Activated T-cell treated with anti-CD3 and anti-CD28 coated beads, Interleukin-2, amount 50 U/mL, for 4 hours (primary cell): ENCODE data around the gene AMMECR1. TPM values are rescaled to one million over a fixed set of nuclear protein-coding genes. Genes with fewer than 3 reads are reported as not detected.

Source experiments
- ATAC-seq, 2 donors: fragments of 200-7000 bp; cut with Tn5 transposase; one replicate each; pipeline ENCODE4 v1.10.0; 2021
- DNase-seq: peaks from one replicate; pipeline ENCODE4 v3.0.0-alpha.2; 2020
- H3K27me3 Mint-ChIP-seq: one replicate; pipeline ENCODE4 v1.8.0; 2021; ENCODE audit warnings: low read depth, mixed read lengths
- H3K36me3 Mint-ChIP-seq: one replicate; pipeline ENCODE4 v1.8.0; 2022; ENCODE audit warnings: mixed read lengths; ENCODE audit not compliant: insufficient read depth
- H3K4me1 Mint-ChIP-seq: one replicate; pipeline ENCODE4 v1.8.0; 2021; ENCODE audit warnings: low read depth, mixed read lengths
- H3K4me3 Mint-ChIP-seq: one replicate; pipeline ENCODE4 v1.8.0; 2021; ENCODE audit warnings: mild to moderate bottlenecking, moderate library complexity, mixed read lengths
- H3K9me3 Mint-ChIP-seq: one replicate; pipeline ENCODE4 v1.8.0; 2021; ENCODE audit warnings: mixed read lengths
- total RNA-seq, 3 donors: library from RNA; stranded (reverse); gene quantifications; one replicate each; pipeline ENCODE4 v1.2.1, GENCODE V29; 2021

Gene AMMECR1
- total RNA-seq, 3 donors from 2014 or later = 12.6 to 13.4 (median 13.2) TPM

- peaks cover 23% of the 10 kb centered on the region for H3K4me1 Mint-ChIP-seq
- H3K4me3 Mint-ChIP-seq = no peak overlapping the region
- H3K36me3 Mint-ChIP-seq = peaks cover 11% of the 10 kb centered on the region
- ATAC-seq (no peak), DNase-seq (no peak)
- H3K9me3 Mint-ChIP-seq = peaks cover 7% of the 10 kb centered on the region
- no peaks in the 10 kb centered on the region for H3K27me3 Mint-ChIP-seq
Measured at GRCh38 chrX:110301194-110301593, 16.7 kb downstream of the AMMECR1 start.

GRCh38 chrX:110294087-110294486 is 23.8 kb downstream of the AMMECR1 start:
- DNase-seq (no peak), ATAC-seq (no peak)
- H3K9me3 Mint-ChIP-seq = peaks cover 12% of the 10 kb centered on the region
- H3K4me1 Mint-ChIP-seq = peaks cover 20% of the 10 kb centered on the region
- H3K36me3 Mint-ChIP-seq = peaks cover 10% of the 10 kb centered on the region
- no peaks in the 10 kb centered on the region for H3K27me3 Mint-ChIP-seq
- H3K4me3 Mint-ChIP-seq = no peak overlapping the region

GRCh38 chrX:110293658-110294057 is 24.2 kb downstream of the AMMECR1 start:
- DNase-seq (no peak), ATAC-seq (peak in 1 of 2 donors; percentile 27)
- no peaks in the 10 kb centered on the region for H3K27me3 Mint-ChIP-seq
- H3K36me3 Mint-ChIP-seq = peaks cover 10% of the 10 kb centered on the region
- peaks cover 25% of the 10 kb centered on the region for H3K4me1 Mint-ChIP-seq
- peaks cover 12% of the 10 kb centered on the region for H3K9me3 Mint-ChIP-seq
- H3K4me3 Mint-ChIP-seq = no peak overlapping the region

DNA sequence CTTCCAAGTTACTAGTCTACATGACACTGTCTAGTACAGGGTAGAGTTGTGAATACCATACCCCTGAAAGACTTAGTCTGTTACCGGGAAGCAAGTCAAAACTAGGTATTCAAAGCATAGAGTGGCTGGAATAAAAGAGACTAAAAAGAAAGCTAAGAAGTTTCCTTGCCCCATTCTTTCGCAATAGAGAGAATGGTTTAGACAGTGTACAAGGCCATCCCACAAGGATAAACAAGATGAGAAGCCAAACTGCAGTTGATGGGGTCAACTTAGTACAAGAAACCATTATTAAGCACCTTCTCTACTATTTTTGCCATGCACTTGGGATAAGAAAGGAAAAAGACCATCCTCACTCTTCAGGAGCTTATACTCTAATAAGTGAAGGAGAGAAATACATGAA is 30.3 kb downstream of the AMMECR1 start:
- no peak for DNase-seq
- Mint-ChIP-seq H3K4me3 (no peak overlapping the region), H3K9me3 (peaks cover 3% of the 10 kb centered on the region), H3K4me1 (peaks cover 27% of the 10 kb centered on the region), H3K27me3 (no peaks in the 10 kb centered on the region), H3K36me3 (peaks cover 6% of the 10 kb centered on the region)
- no peak for ATAC-seq

GRCh38 chrX:110286106-110286505 is 31.8 kb downstream of the AMMECR1 start:
- Mint-ChIP-seq H3K9me3 (no peaks in the 10 kb centered on the region), H3K4me1 (peaks cover 31% of the 10 kb centered on the region), H3K36me3 (peaks cover 4% of the 10 kb centered on the region), H3K27me3 (no peaks in the 10 kb centered on the region), H3K4me3 (no peak overlapping the region)
- DNase-seq (no peak), ATAC-seq (peak in 1 of 2 donors; percentile 38)

- H3K27me3 Mint-ChIP-seq = no peaks in the 10 kb centered on the region
- peaks cover 4% of the 10 kb centered on the region for H3K36me3 Mint-ChIP-seq
- peaks cover 22% of the 10 kb centered on the region for H3K4me1 Mint-ChIP-seq
- no peak overlapping the region for H3K4me3 Mint-ChIP-seq
- ATAC-seq (no peak), DNase-seq (no peak)
- H3K9me3 Mint-ChIP-seq = no peaks in the 10 kb centered on the region
Measured at GRCh38 chrX:110284159-110284558, 33.7 kb downstream of the AMMECR1 start.

DNA sequence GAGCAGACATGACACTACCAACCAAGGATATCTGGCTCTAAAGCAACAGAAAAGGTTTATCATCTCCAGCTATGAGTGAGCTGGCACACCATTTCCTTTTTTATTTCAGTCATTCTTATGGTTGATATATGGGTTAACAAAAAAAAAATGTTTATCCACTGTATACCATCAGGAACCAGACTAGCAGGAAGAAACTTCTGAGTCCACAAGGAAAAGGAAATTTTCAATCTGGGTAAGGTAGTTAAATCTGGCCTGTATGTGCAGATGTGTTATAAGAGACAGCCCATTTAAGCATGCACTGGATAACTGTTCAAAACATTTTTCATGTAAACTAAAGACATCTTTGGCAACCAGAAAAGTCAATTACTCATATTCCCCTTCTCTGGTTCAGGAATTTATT is 35.0 kb downstream of the AMMECR1 start:
- no peaks in the 10 kb centered on the region for H3K9me3 Mint-ChIP-seq
- H3K27me3 Mint-ChIP-seq = no peaks in the 10 kb centered on the region
- DNase-seq (no peak), ATAC-seq (no peak)
- peaks cover 24% of the 10 kb centered on the region for H3K4me1 Mint-ChIP-seq
- H3K36me3 Mint-ChIP-seq = peaks cover 4% of the 10 kb centered on the region
- H3K4me3 Mint-ChIP-seq = no peak overlapping the region

GRCh38 chrX:110281377-110281776 is 36.5 kb downstream of the AMMECR1 start:
- Mint-ChIP-seq H3K4me3 (no peak overlapping the region), H3K4me1 (peaks cover 26% of the 10 kb centered on the region), H3K36me3 (peaks cover 2% of the 10 kb centered on the region), H3K27me3 (no peaks in the 10 kb centered on the region), H3K9me3 (no peaks in the 10 kb centered on the region)
- no peak for DNase-seq
- ATAC-seq = no peak

DNA sequence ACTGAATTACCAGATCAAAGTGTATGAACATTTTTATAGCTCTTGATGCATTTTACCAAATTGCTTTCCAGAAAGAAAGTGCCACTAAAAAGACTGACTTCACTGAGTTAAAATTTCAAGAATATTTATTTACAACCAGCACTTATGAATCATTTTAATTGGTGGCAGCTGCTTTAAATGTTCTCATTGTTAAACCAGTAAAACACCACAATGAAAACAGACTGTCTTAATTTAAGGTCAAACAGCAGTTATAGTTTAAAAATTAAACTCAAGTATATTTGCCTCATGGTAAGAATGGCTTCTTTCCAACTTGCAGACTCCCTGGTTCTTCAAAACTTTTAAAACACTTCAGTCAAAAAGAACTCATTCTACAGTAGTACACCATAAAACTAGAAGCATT is 36.9 kb downstream of the AMMECR1 start:
- no peaks in the 10 kb centered on the region for H3K9me3 Mint-ChIP-seq
- peaks cover 2% of the 10 kb centered on the region for H3K36me3 Mint-ChIP-seq
- DNase-seq = no peak
- peaks cover 26% of the 10 kb centered on the region for H3K4me1 Mint-ChIP-seq
- no peak overlapping the region for H3K4me3 Mint-ChIP-seq
- no peaks in the 10 kb centered on the region for H3K27me3 Mint-ChIP-seq
- no peak for ATAC-seq

- no peaks in the 10 kb centered on the region for H3K9me3 Mint-ChIP-seq
Measured at GRCh38 chrX:110277609-110278008, 40.3 kb downstream of the AMMECR1 start.

GRCh38 chrX:110276778-110277177 is 41.1 kb downstream of the AMMECR1 start:
- DNase-seq = no peak
- no peaks in the 10 kb centered on the region for H3K9me3 Mint-ChIP-seq
- ATAC-seq = no peak
- no peaks in the 10 kb centered on the region for H3K27me3 Mint-ChIP-seq
- no peak overlapping the region for H3K4me3 Mint-ChIP-seq
- peaks cover 2% of the 10 kb centered on the region for H3K36me3 Mint-ChIP-seq
- peaks cover 31% of the 10 kb centered on the region for H3K4me1 Mint-ChIP-seq

More at GRCh38 chrX:110277609-110278008, 40.3 kb downstream of the AMMECR1 start:
- Mint-ChIP-seq H3K27me3 (no peaks in the 10 kb centered on the region), H3K4me1 (peaks cover 34% of the 10 kb centered on the region), H3K4me3 (no peak overlapping the region), H3K36me3 (peaks cover 2% of the 10 kb centered on the region)
- ATAC-seq (no peak), DNase-seq (no peak)

DNA sequence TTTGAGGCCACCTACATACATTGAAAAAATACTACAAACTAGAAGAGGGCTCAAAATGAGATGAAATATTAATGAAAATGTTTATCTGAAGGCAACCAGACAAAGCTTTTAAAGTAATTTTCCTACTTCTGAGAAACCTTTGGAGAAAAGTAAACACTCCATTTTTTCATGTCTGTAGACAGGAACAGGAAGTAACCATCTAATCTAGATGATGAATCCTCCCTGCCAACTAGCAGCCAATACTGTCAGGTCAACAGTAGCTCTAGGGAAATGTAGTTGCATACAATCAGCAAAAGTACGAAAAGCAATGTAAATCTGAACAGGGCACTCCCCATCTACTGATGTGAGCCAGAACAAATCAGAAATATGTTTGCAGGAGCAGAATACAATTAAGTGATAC is 49.0 kb downstream of the AMMECR1 start:
- no peak for DNase-seq
- Mint-ChIP-seq H3K4me1 (peaks cover 49% of the 10 kb centered on the region), H3K4me3 (no peak overlapping the region), H3K9me3 (no peaks in the 10 kb centered on the region), H3K27me3 (no peaks in the 10 kb centered on the region), H3K36me3 (peaks cover 5% of the 10 kb centered on the region)
- ATAC-seq = no peak

GRCh38 chrX:110268395-110268794 is 49.5 kb downstream of the AMMECR1 start:
- Mint-ChIP-seq H3K27me3 (no peaks in the 10 kb centered on the region), H3K9me3 (no peaks in the 10 kb centered on the region), H3K36me3 (peaks cover 6% of the 10 kb centered on the region), H3K4me3 (peak overlapping the region; percentile 55), H3K4me1 (peaks cover 44% of the 10 kb centered on the region)
- no peak for DNase-seq
- ATAC-seq = no peak

DNA sequence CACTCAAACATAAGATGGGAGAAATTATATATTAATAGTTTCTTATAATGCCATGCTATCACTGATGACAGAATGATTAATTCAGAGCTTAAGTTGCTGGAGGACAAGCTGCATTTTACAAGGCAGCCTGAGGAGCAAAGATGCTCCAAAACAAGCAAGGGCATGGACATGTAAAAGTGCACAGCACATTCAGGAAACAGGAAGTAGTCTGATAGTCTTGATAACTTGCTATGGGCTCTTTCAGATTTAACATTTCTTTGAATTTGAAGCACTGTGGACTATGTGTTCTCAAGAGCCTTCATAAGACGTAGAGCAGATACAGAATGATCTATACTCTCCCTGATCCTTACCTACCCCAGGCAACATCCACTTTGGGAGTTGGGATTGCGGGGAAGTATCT is 50.0 kb downstream of the AMMECR1 start:
- DNase-seq = no peak
- H3K4me1 Mint-ChIP-seq = peaks cover 42% of the 10 kb centered on the region
- H3K4me3 Mint-ChIP-seq = peak overlapping the region; percentile 55
- no peak for ATAC-seq
- H3K27me3 Mint-ChIP-seq = no peaks in the 10 kb centered on the region
- no peaks in the 10 kb centered on the region for H3K9me3 Mint-ChIP-seq
- peaks cover 6% of the 10 kb centered on the region for H3K36me3 Mint-ChIP-seq

DNA sequence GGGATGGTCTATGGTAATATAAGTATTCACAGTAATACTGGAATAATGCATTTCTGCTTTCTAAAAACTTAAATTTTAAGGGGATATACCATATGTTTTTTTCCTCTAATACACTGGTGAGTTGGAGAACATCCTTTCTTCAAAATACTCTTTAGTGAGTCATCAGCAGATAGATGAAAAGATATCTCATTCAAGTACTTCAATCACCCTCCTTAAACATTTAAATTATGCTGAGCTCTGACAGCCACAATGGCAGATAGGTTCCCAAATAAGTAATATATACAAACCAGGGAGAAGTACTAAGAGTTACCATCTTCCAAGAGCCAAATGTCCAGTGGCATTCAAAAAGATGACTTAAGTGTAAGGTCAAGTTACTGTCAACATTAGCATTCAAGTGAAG is 52.2 kb downstream of the AMMECR1 start:
- peaks cover 6% of the 10 kb centered on the region for H3K36me3 Mint-ChIP-seq
- DNase-seq (no peak), ATAC-seq (no peak)
- no peak overlapping the region for H3K4me3 Mint-ChIP-seq
- no peaks in the 10 kb centered on the region for H3K9me3 Mint-ChIP-seq
- H3K4me1 Mint-ChIP-seq = peaks cover 42% of the 10 kb centered on the region
- H3K27me3 Mint-ChIP-seq = no peaks in the 10 kb centered on the region

DNA sequence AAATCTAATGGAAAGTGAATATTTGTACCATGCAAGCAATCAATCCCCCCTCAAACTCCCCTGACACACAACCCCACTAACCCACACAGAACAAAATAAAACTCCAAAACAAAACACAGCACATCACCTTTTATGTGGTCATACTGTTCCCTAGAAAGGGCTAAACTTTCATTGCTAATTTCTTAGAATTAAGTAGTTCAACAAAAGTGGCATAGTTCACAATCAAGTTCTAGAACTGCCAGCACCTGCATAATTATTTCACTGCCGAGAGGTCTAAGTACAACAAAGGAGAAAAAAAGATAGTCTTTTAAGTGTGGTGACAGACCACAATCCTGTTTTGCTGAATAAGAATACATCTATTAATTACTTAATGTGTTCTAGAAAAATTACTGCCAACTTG is 58.8 kb downstream of the AMMECR1 start:
- Mint-ChIP-seq H3K9me3 (no peaks in the 10 kb centered on the region), H3K4me3 (no peak overlapping the region), H3K27me3 (no peaks in the 10 kb centered on the region), H3K36me3 (peaks cover 7% of the 10 kb centered on the region), H3K4me1 (peaks cover 23% of the 10 kb centered on the region)
- DNase-seq (no peak), ATAC-seq (no peak)
